Measurements from ENCODE around the gene PHF11.

Gene PHF11

DNA sequence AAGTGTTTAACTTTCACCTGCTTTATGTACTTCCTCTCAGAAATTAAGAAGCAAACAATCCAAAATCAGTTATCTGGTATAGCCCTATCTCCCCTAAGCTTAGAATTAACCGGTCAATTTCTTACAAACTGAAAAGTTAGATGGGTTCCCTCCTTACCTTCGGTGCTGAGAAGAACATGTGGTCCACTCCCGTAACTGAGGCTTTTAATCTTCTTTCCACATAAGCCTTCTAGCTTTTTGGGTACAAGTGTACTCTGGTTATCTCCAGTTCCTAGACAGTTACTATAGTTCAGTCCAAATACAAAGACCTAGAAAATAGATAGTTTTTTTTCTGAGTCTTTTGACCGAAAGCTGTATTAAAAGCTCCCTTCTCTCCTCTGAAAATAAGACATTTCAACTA is 70.7 kb downstream of the PHF11 start:
- no peaks in the 10 kb centered on the region for H3K9me3 ChIP-seq (ENCODE audit: low read length)
- no peaks in the 10 kb centered on the region for H4K20me1 ChIP-seq (ENCODE audit: insufficient read depth, low read length)
- peaks cover 27% of the 10 kb centered on the region for H3K36me3 ChIP-seq (ENCODE audit: insufficient read depth, low read length)
- no peak overlapping the region for H3K9ac ChIP-seq (ENCODE audit: low read length)
- 0 out of 2 replicates have a peak, but pooled peaks cover 11% of the 10 kb centered on the region for H3K79me2 ChIP-seq (ENCODE audit: insufficient read depth, low read length)
- no peak overlapping the region for H3K4me3 ChIP-seq (ENCODE audit: low read depth, low read length, poor library complexity, severe bottlenecking)
- H2AFZ ChIP-seq (ENCODE audit: low read length), result no peak overlapping the region
- H3K4me2 ChIP-seq (ENCODE audit: low read length), result no peak overlapping the region
- H3K4me1 ChIP-seq (ENCODE audit: insufficient read depth, low read length, severe bottlenecking), result peaks cover 15% of the 10 kb centered on the region
- no peaks in the 10 kb centered on the region for H3K27me3 ChIP-seq (ENCODE audit: insufficient read depth, low read length)
- H3K9me2 ChIP-seq (ENCODE audit: low read depth, low read length), result no peaks in the 10 kb centered on the region
- H3F3A ChIP-seq (ENCODE audit: insufficient read depth, low read length), result no peaks in the 10 kb centered on the region
- TF ChIP-seq EZH2 (IDR thresholded peaks at IDR 0.05; ENCODE audit: borderline replicate concordance, low read length), result no peak
- TF ChIP-seq, protein P1, sequence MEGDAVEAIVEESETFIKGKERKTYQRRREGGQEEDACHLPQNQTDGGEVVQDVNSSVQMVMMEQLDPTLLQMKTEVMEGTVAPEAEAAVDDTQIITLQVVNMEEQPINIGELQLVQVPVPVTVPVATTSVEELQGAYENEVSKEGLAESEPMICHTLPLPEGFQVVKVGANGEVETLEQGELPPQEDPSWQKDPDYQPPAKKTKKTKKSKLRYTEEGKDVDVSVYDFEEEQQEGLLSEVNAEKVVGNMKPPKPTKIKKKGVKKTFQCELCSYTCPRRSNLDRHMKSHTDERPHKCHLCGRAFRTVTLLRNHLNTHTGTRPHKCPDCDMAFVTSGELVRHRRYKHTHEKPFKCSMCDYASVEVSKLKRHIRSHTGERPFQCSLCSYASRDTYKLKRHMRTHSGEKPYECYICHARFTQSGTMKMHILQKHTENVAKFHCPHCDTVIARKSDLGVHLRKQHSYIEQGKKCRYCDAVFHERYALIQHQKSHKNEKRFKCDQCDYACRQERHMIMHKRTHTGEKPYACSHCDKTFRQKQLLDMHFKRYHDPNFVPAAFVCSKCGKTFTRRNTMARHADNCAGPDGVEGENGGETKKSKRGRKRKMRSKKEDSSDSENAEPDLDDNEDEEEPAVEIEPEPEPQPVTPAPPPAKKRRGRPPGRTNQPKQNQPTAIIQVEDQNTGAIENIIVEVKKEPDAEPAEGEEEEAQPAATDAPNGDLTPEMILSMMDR (IDR thresholded peaks at IDR 0.05; ENCODE audit: low read length), result no peak
- no peak overlapping the region for H3K27ac ChIP-seq (ENCODE audit: low read depth, low read length, poor library complexity, severe bottlenecking)

DNA sequence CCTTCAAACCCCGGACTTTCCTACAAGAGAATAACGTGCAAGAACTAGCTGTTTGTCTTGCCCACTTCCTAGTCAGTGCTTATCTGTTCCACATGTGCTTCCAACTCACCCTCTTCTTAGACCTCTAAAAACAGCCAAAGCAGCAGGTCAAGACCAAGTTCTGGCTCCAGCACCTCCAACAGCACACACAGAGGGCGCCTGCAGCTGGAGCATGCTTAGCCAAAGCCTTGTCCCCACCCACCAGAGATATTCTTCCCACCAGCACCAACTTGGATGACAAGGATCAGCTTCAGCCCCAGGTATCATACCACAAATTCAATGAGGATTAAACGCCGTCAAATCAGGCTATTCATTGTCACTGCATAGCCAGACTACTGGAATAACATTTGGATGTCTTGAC is 71.7 kb downstream of the PHF11 start:
- Histone ChIP-seq H3K27me3 (ENCODE audit: insufficient read depth, low read length) (no peaks in the 10 kb centered on the region), H3K36me3 (ENCODE audit: insufficient read depth, low read length) (peaks cover 27% of the 10 kb centered on the region), H3K4me2 (ENCODE audit: low read length) (no peak overlapping the region), H4K20me1 (ENCODE audit: insufficient read depth, low read length) (no peaks in the 10 kb centered on the region), H3K9ac (ENCODE audit: low read length) (no peak overlapping the region), H3K27ac (ENCODE audit: low read depth, low read length, poor library complexity, severe bottlenecking) (no peak overlapping the region), H3K9me2 (ENCODE audit: low read depth, low read length) (no peaks in the 10 kb centered on the region), H3K79me2 (ENCODE audit: insufficient read depth, low read length) (0 out of 2 replicates have a peak, but pooled peaks cover 11% of the 10 kb centered on the region), H3F3A (ENCODE audit: insufficient read depth, low read length) (no peaks in the 10 kb centered on the region), H3K9me3 (ENCODE audit: low read length) (no peaks in the 10 kb centered on the region), H3K4me3 (ENCODE audit: low read depth, low read length, poor library complexity, severe bottlenecking) (no peak overlapping the region), H2AFZ (ENCODE audit: low read length) (no peak overlapping the region), H3K4me1 (ENCODE audit: insufficient read depth, low read length, severe bottlenecking) (peaks cover 23% of the 10 kb centered on the region)
- TF ChIP-seq, protein P1 (IDR thresholded peaks at IDR 0.05; ENCODE audit: low read length), result no peak
- no peak for TF ChIP-seq EZH2 (IDR thresholded peaks at IDR 0.05; ENCODE audit: borderline replicate concordance, low read length)

DNA sequence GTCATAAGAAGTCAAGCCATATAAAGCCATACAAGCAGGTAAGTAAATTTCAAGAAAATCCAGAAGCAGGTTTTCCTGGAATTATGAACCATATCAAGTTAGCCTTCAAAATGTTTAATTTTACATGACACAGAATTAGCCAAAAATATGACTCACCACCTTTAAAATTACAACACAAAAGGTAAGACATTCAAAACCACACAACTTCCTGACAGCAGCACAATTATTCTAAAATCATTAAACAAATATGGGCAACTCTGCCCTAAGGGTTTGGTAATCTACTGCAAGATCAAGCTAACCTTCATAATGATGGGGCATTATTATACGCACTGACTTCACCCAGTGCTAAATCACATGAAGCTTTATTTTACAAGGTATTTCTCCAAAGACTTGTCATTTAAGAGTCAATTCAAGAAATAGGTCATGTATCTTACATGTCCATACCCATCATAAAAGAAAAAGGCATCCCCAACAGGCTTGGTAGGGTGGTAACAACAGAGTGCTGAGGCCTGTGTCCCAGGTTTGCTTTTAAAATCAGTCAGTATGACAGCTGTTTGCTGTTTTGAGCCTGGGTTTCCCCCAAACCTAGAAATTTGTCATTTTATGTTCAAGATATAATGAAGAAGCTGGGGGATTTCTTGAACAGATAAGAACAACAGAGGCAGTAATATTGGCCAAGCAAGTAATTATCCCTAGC is 74.4 kb downstream of the PHF11 start:
- no peak overlapping the region for H3K27ac ChIP-seq (ENCODE audit: low read depth, low read length, poor library complexity, severe bottlenecking)
- H3K79me2 ChIP-seq (ENCODE audit: insufficient read depth, low read length), result 0 out of 2 replicates have a peak, but pooled peaks cover 11% of the 10 kb centered on the region
- H2AFZ ChIP-seq (ENCODE audit: low read length), result no peak overlapping the region
- H3K27me3 ChIP-seq (ENCODE audit: insufficient read depth, low read length), result no peaks in the 10 kb centered on the region
- H3K9me2 ChIP-seq (ENCODE audit: low read depth, low read length), result no peaks in the 10 kb centered on the region
- H3F3A ChIP-seq (ENCODE audit: insufficient read depth, low read length), result no peaks in the 10 kb centered on the region
- H3K4me1 ChIP-seq (ENCODE audit: insufficient read depth, low read length, severe bottlenecking), result peaks cover 23% of the 10 kb centered on the region
- no peak overlapping the region for H3K9ac ChIP-seq (ENCODE audit: low read length)
- no peak overlapping the region for H3K4me3 ChIP-seq (ENCODE audit: low read depth, low read length, poor library complexity, severe bottlenecking)
- H3K9me3 ChIP-seq (ENCODE audit: low read length), result no peaks in the 10 kb centered on the region
- no peaks in the 10 kb centered on the region for H4K20me1 ChIP-seq (ENCODE audit: insufficient read depth, low read length)
- H3K36me3 ChIP-seq (ENCODE audit: insufficient read depth, low read length), result peaks cover 22% of the 10 kb centered on the region
- TF ChIP-seq EZH2 (IDR thresholded peaks at IDR 0.05; ENCODE audit: borderline replicate concordance, low read length), result no peak
- TF ChIP-seq, protein P1 (IDR thresholded peaks at IDR 0.05; ENCODE audit: low read length), result no peak
- no peak overlapping the region for H3K4me2 ChIP-seq (ENCODE audit: low read length)
